Activated CD4-positive, alpha-beta T cell treated with anti-CD3 and anti-CD28 coated beads, Interleukin-2, amount 10 ng/mL, durations not matched to agents 7 days and 5 days (primary cell): ENCODE measurements around the gene CBY1. TPM values are rescaled to one million over a fixed set of nuclear protein-coding genes. Genes with fewer than 3 reads are reported as not detected.

Experiments used
- CTCF ChIA-PET: fragments of 350-600 bp; sonication (Branson Sonifier 250); formaldehyde crosslinking; loops from one replicate; lab custom pipeline; 2021; ENCODE audit warnings: antibody characterized with exemption; lab: Charles Lee
- POLR2A ChIA-PET: fragments of 350-600 bp; sonication (Branson Sonifier 250); formaldehyde crosslinking; loops from one replicate; lab custom pipeline; 2021; ENCODE audit warnings: antibody characterized with exemption; lab: Charles Lee
- DNase-seq: peaks from one replicate; pipeline ENCODE4 v3.0.0-alpha.2; 2020
- H3K27ac Mint-ChIP-seq: one replicate; pipeline ENCODE4 v1.8.0; 2021; ENCODE audit warnings: mild to moderate bottlenecking, moderate library complexity, mixed read lengths
- H3K27me3 Mint-ChIP-seq: one replicate; pipeline ENCODE4 v1.8.0; 2021; ENCODE audit warnings: mixed read lengths
- H3K36me3 Mint-ChIP-seq: one replicate; pipeline ENCODE4 v1.8.0; 2021; ENCODE audit warnings: low read depth, mixed read lengths
- H3K4me1 Mint-ChIP-seq: one replicate; pipeline ENCODE4 v1.8.0; 2021; ENCODE audit warnings: mixed read lengths
- H3K4me3 Mint-ChIP-seq: one replicate; pipeline ENCODE4 v1.8.0; 2021; ENCODE audit warnings: mild to moderate bottlenecking, moderate library complexity, mixed read lengths
- H3K9me3 Mint-ChIP-seq: one replicate; pipeline ENCODE4 v1.8.0; 2021; ENCODE audit warnings: mixed read lengths
- total RNA-seq, 2 experiments: library from RNA; stranded (reverse); gene quantifications; one replicate each; pipeline ENCODE4 v1.2.3, GENCODE V29; 2021

CBY1 gene
- total RNA-seq, 2 experiments from 2014 or later = 10.2 to 11.0 TPM

- H3K4me1 Mint-ChIP-seq = peaks cover 57% of the 10 kb centered on the region
- ChIA-PET POLR2A (interaction anchor here (0.5 kb wide), 1 partner anchor 682 kb away, joined by 3 read pairs; no protein-coding TSS in a partner anchor), CTCF (interaction anchor here (0.9 to 2.7 kb wide), 7 partner anchors 8 to 45 kb away, joined by 3 to 10 read pairs (median 5); partner anchors contain the start of gene TOMM22)
- H3K4me3 Mint-ChIP-seq = peak overlapping the region; percentile 80
- DNase-seq = no peak
- H3K9me3 Mint-ChIP-seq = no peaks in the 10 kb centered on the region
- H3K27ac Mint-ChIP-seq = peak overlapping the region; percentile 84
- no peaks in the 10 kb centered on the region for H3K27me3 Mint-ChIP-seq
- peaks cover 30% of the 10 kb centered on the region for H3K36me3 Mint-ChIP-seq
These were observed 50.9 kb downstream of the CBY1 start for GRCh38 chr22:38707346-38707745.

- DNase-seq = no peak
- H3K4me1 Mint-ChIP-seq = peaks cover 64% of the 10 kb centered on the region
- H3K36me3 Mint-ChIP-seq = peaks cover 32% of the 10 kb centered on the region
- H3K27ac Mint-ChIP-seq = peak overlapping the region; percentile 69
- no peaks in the 10 kb centered on the region for H3K27me3 Mint-ChIP-seq
- H3K4me3 Mint-ChIP-seq = peak overlapping the region; percentile 80
- CTCF ChIA-PET = interaction anchor here (0.9 to 2.7 kb wide), 7 partner anchors 8 to 44 kb away, joined by 3 to 10 read pairs (median 5); partner anchors contain the start of gene TOMM22
- no peaks in the 10 kb centered on the region for H3K9me3 Mint-ChIP-seq
- POLR2A ChIA-PET = no interaction called here
These were observed 51.5 kb downstream of the CBY1 start for GRCh38 chr22:38707984-38708383.

- peaks cover 34% of the 10 kb centered on the region for H3K36me3 Mint-ChIP-seq
- CTCF ChIA-PET = interaction anchor here (1.0 to 1.7 kb wide), 2 partner anchors 9 to 57 kb away, joined by 3 to 5 read pairs; no protein-coding TSS in a partner anchor
These were observed 52.9 kb downstream of the CBY1 start for GRCh38 chr22:38709306-38709705.

GRCh38 chr22:38710351-38710750 lies 53.9 kb downstream of the CBY1 start:
- H3K27ac Mint-ChIP-seq = no peak overlapping the region
- no peak overlapping the region for H3K4me3 Mint-ChIP-seq
- POLR2A ChIA-PET = no interaction called here

More at GRCh38 chr22:38709306-38709705, 52.9 kb downstream of the CBY1 start:
- no peaks in the 10 kb centered on the region for H3K9me3 Mint-ChIP-seq
- H3K27ac Mint-ChIP-seq = peak overlapping the region; percentile 67
- H3K27me3 Mint-ChIP-seq = no peaks in the 10 kb centered on the region
- no peak overlapping the region for H3K4me3 Mint-ChIP-seq
- DNase-seq = no peak
- POLR2A ChIA-PET = no interaction called here
- H3K4me1 Mint-ChIP-seq = peaks cover 67% of the 10 kb centered on the region

GRCh38 chr22:38710866-38711265 lies 54.4 kb downstream of the CBY1 start:
- ChIA-PET CTCF (interaction anchor here (0.9 kb wide), 1 partner anchor 14 kb away, joined by 9 read pairs; no protein-coding TSS in a partner anchor), POLR2A (no interaction called here)
- H3K4me1 Mint-ChIP-seq = peaks cover 67% of the 10 kb centered on the region
- no peak for DNase-seq
- H3K36me3 Mint-ChIP-seq = peaks cover 42% of the 10 kb centered on the region
- H3K27ac Mint-ChIP-seq = no peak overlapping the region
- no peaks in the 10 kb centered on the region for H3K27me3 Mint-ChIP-seq
- H3K9me3 Mint-ChIP-seq = no peaks in the 10 kb centered on the region
- H3K4me3 Mint-ChIP-seq = no peak overlapping the region

More at GRCh38 chr22:38710351-38710750, 53.9 kb downstream of the CBY1 start:
- Mint-ChIP-seq H3K9me3 (no peaks in the 10 kb centered on the region), H3K36me3 (peaks cover 38% of the 10 kb centered on the region), H3K4me1 (peaks cover 66% of the 10 kb centered on the region), H3K27me3 (no peaks in the 10 kb centered on the region)
- DNase-seq = no peak
- CTCF ChIA-PET = interaction anchor here (0.9 to 1.7 kb wide), 2 partner anchors 8 to 15 kb away, joined by 5 to 9 read pairs; no protein-coding TSS in a partner anchor

- no peak for DNase-seq
- Mint-ChIP-seq H3K9me3 (no peaks in the 10 kb centered on the region), H3K36me3 (peaks cover 49% of the 10 kb centered on the region), H3K27ac (peak overlapping the region; percentile 66), H3K27me3 (no peaks in the 10 kb centered on the region), H3K4me3 (no peak overlapping the region), H3K4me1 (peaks cover 60% of the 10 kb centered on the region)
- POLR2A ChIA-PET = no interaction called here
- CTCF ChIA-PET = interaction anchor here (1.1 kb wide), 1 partner anchor 12 kb away, joined by 3 read pairs; no protein-coding TSS in a partner anchor
These were observed 56.2 kb downstream of the CBY1 start for GRCh38 chr22:38712486-38713207.

GRCh38 chr22:38713921-38714320 lies 57.5 kb downstream of the CBY1 start:
- peaks cover 48% of the 10 kb centered on the region for H3K4me1 Mint-ChIP-seq
- no peak for DNase-seq
- CTCF ChIA-PET = interaction anchor here (1.3 to 3.0 kb wide), 2 partner anchors 8 to 11 kb away, joined by 4 to 14 read pairs; partner anchors contain the start of gene GTPBP1
- peaks cover 48% of the 10 kb centered on the region for H3K36me3 Mint-ChIP-seq
- H3K27me3 Mint-ChIP-seq = no peaks in the 10 kb centered on the region
- no peak overlapping the region for H3K27ac Mint-ChIP-seq
- H3K9me3 Mint-ChIP-seq = no peaks in the 10 kb centered on the region
- POLR2A ChIA-PET = no interaction called here
- no peak overlapping the region for H3K4me3 Mint-ChIP-seq

- peaks cover 43% of the 10 kb centered on the region for H3K36me3 Mint-ChIP-seq
- DNase-seq = no peak
- no peaks in the 10 kb centered on the region for H3K9me3 Mint-ChIP-seq
- H3K4me3 Mint-ChIP-seq = no peak overlapping the region
- H3K27me3 Mint-ChIP-seq = no peaks in the 10 kb centered on the region
- ChIA-PET CTCF (interaction anchor here (1.0 to 3.0 kb wide), 6 partner anchors 8 to 35 kb away, joined by 3 to 14 read pairs (median 4); partner anchors contain the start of genes GTPBP1 and TOMM22), POLR2A (no interaction called here)
- H3K27ac Mint-ChIP-seq = peak overlapping the region; percentile 72
- peaks cover 39% of the 10 kb centered on the region for H3K4me1 Mint-ChIP-seq
These were observed 58.8 kb downstream of the CBY1 start for GRCh38 chr22:38715176-38715764.

GRCh38 chr22:38715852-38716251 lies 59.4 kb downstream of the CBY1 start:
- H3K27ac Mint-ChIP-seq = no peak overlapping the region
- DNase-seq = no peak
- peaks cover 41% of the 10 kb centered on the region for H3K36me3 Mint-ChIP-seq
- POLR2A ChIA-PET = no interaction called here
- CTCF ChIA-PET = interaction anchor here (0.7 to 3.0 kb wide), 4 partner anchors 9 to 34 kb away, joined by 3 to 14 read pairs (median 4); no protein-coding TSS in a partner anchor
- no peaks in the 10 kb centered on the region for H3K9me3 Mint-ChIP-seq
- no peaks in the 10 kb centered on the region for H3K27me3 Mint-ChIP-seq
- peaks cover 34% of the 10 kb centered on the region for H3K4me1 Mint-ChIP-seq
- H3K4me3 Mint-ChIP-seq = no peak overlapping the region

- Mint-ChIP-seq H3K4me3 (no peak overlapping the region), H3K27ac (peak overlapping the region; percentile 22), H3K36me3 (peaks cover 37% of the 10 kb centered on the region), H3K9me3 (no peaks in the 10 kb centered on the region), H3K27me3 (no peaks in the 10 kb centered on the region), H3K4me1 (peaks cover 32% of the 10 kb centered on the region)
- ChIA-PET CTCF (interaction anchor here (0.7 to 3.0 kb wide), 3 partner anchors 9 to 15 kb away, joined by 3 to 14 read pairs (median 5); no protein-coding TSS in a partner anchor), POLR2A (no interaction called here)
- DNase-seq = no peak
These were observed 59.8 kb downstream of the CBY1 start for GRCh38 chr22:38716271-38716670.

- Mint-ChIP-seq H3K36me3 (peaks cover 41% of the 10 kb centered on the region), H3K27ac (peak overlapping the region; percentile 20)
- CTCF ChIA-PET = interaction anchor here (0.7 to 3.0 kb wide), 3 partner anchors 8 to 14 kb away, joined by 3 to 14 read pairs (median 3); partner anchors contain the start of gene GTPBP1
These were observed 60.4 kb downstream of the CBY1 start for GRCh38 chr22:38716826-38717225.

GRCh38 chr22:38717244-38717643 lies 60.8 kb downstream of the CBY1 start:
- Mint-ChIP-seq H3K27me3 (no peaks in the 10 kb centered on the region), H3K9me3 (no peaks in the 10 kb centered on the region), H3K36me3 (peaks cover 41% of the 10 kb centered on the region), H3K4me3 (no peak overlapping the region), H3K27ac (peak overlapping the region; percentile 20), H3K4me1 (peaks cover 28% of the 10 kb centered on the region)
- no peak for DNase-seq
- POLR2A ChIA-PET = no interaction called here
- CTCF ChIA-PET = interaction anchor here (1.0 kb wide), 1 partner anchor 12 kb away, joined by 3 read pairs; the partner anchor contains the start of gene GTPBP1

More at GRCh38 chr22:38716826-38717225, 60.4 kb downstream of the CBY1 start:
- DNase-seq = no peak
- Mint-ChIP-seq H3K9me3 (no peaks in the 10 kb centered on the region), H3K27me3 (no peaks in the 10 kb centered on the region), H3K4me3 (no peak overlapping the region), H3K4me1 (peaks cover 31% of the 10 kb centered on the region)
- POLR2A ChIA-PET = no interaction called here
